SK-N-SH (cell line): ENCODE measurements around the gene TCIRG1. TPM values are rescaled to one million over a fixed set of nuclear protein-coding genes. Genes with fewer than 3 reads are reported as not detected.

ENCODE experiments used
- CTCF ChIA-PET: fragments of 300-600, 350-600 bp; formaldehyde crosslinking; extraction: SDS; loops from one replicate; lab custom pipeline; 2021; lab: Yijun Ruan, JAX
- POLR2A ChIA-PET: fragments of 350-600 bp; sonication (Branson Sonifier 250); formaldehyde crosslinking; extraction: SDS; loops from one replicate; lab custom pipeline; 2020; ENCODE audit warnings: antibody characterized with exemption, inconsistent platforms; lab: Yijun Ruan, JAX
- DNase-seq: peaks from one replicate; pipeline ENCODE4 v3.0.0; 2012
- H2AFZ ChIP-seq: fragments of 200-600 bp; sonication (generic); 2 replicates; pipeline ENCODE4 v1.8.1; 2016; ENCODE audit warnings: antibody characterized with exemption, mild to moderate bottlenecking, low read depth
- H3F3A ChIP-seq: fragments of 200-600 bp; sonication (generic); replicated peaks from 2 replicates; pipeline ENCODE3; 2016; ENCODE audit warnings: antibody characterized with exemption, mild to moderate bottlenecking; ENCODE audit not compliant: insufficient read depth
- H3K27ac ChIP-seq, 2 experiments: fragments of 200-500 bp in 1 of 2; fragments of 200-600 bp in 1 of 2; sonication (Bioruptor generic) in 1 of 2; sonication (generic), shearing (Covaris generic) in 1 of 2; 2 replicates each; pipeline versions ENCODE4 v1.5.1 to v1.6.1; 2014 to 2016; ENCODE audit warnings: low read depth in 2 of 2, inconsistent platforms in 1 of 2, low read length in 1 of 2, mild to moderate bottlenecking in 1 of 2, mixed read lengths in 1 of 2
- H3K27me3 ChIP-seq: fragments of 200-600 bp; sonication (generic), shearing (Covaris generic); 2 replicates; pipeline ENCODE4 v1.6.1; 2016; ENCODE audit warnings: mixed run types; ENCODE audit not compliant: insufficient read depth
- H3K36me3 ChIP-seq, 2 experiments: fragments of 200-500 bp in 1 of 2; fragments of 200-600 bp in 1 of 2; sonication (Bioruptor generic) in 1 of 2; sonication (generic) in 1 of 2; replicated peaks in 1 of 2; 2 replicates each; pipeline versions ENCODE3 to v1.5.1; 2014 to 2016; ENCODE audit warnings: low read length in 1 of 2, mild to moderate bottlenecking in 1 of 2; ENCODE audit not compliant: insufficient read depth in 2 of 2, control insufficient read depth in 1 of 2
- H3K4me1 ChIP-seq, 2 experiments: fragments of 200-500 bp in 1 of 2; fragments of 200-600 bp in 1 of 2; sonication (Bioruptor generic) in 1 of 2; sonication (generic), shearing (Covaris generic) in 1 of 2; 2 replicates each; pipeline versions ENCODE4 v1.5.1 to v1.6.1; 2014 to 2016; ENCODE audit warnings: low read depth in 1 of 2, low read length in 1 of 2, mixed run types in 1 of 2; ENCODE audit not compliant: insufficient read depth in 2 of 2, control insufficient read depth in 1 of 2
- H3K4me2 ChIP-seq: fragments of 200-600 bp; sonication (generic), shearing (Covaris generic); 2 replicates; pipeline ENCODE4 v1.6.1; 2017; ENCODE audit warnings: mixed run types
- H3K4me3 ChIP-seq, 2 experiments: fragments of 200-500 bp in 1 of 2; fragments of 200-600 bp in 1 of 2; sonication (Bioruptor generic) in 1 of 2; sonication (generic), shearing (Covaris generic) in 1 of 2; 2 replicates each; pipeline versions ENCODE4 v1.5.1 to v1.8.1; 2014 to 2016; ENCODE audit warnings: low read depth in 2 of 2, inconsistent platforms in 1 of 2, low read length in 1 of 2, mild to moderate bottlenecking in 1 of 2, mixed read lengths in 1 of 2, moderate library complexity in 1 of 2
- H3K79me2 ChIP-seq: fragments of 200-600 bp; sonication (generic); 2 replicates; pipeline ENCODE4 v1.8.1; 2017; ENCODE audit warnings: mild to moderate bottlenecking; ENCODE audit not compliant: insufficient read depth
- H3K9ac ChIP-seq: fragments of 200-600 bp; sonication (generic); 2 replicates; pipeline ENCODE4 v1.6.1; 2017; ENCODE audit warnings: mixed run types
- H3K9me2 ChIP-seq: fragments of 200-600 bp; sonication (generic); 2 replicates; pipeline ENCODE4 v1.6.1; 2017; ENCODE audit warnings: mixed run types
- H3K9me3 ChIP-seq: fragments of 200-600 bp; sonication (generic); 2 replicates; pipeline ENCODE4 v1.6.1; 2017; ENCODE audit warnings: mixed run types, mild to moderate bottlenecking, moderate library complexity
- H4K20me1 ChIP-seq: fragments of 200-600 bp; sonication (generic); 2 replicates; pipeline ENCODE4 v1.6.1; 2017; ENCODE audit warnings: mild to moderate bottlenecking, mixed run types; ENCODE audit not compliant: insufficient read depth
- EP300 ChIP-seq, 2 experiments: IDR thresholded peaks; 2 replicates each; pipeline versions ENCODE4 v1.4.0 to v1.6.1; 2012; ENCODE audit warnings: borderline replicate concordance in 1 of 2, low read depth in 1 of 2, low read length in 1 of 2
- MEF2A ChIP-seq: IDR thresholded peaks from 2 replicates; pipeline ENCODE4 v1.4.0; 2012; ENCODE audit warnings: low read depth, borderline replicate concordance
- POLR2AphosphoS5 ChIP-seq: IDR thresholded peaks from 2 replicates; pipeline ENCODE4 v1.6.1; 2012; ENCODE audit warnings: low read depth, low read length
- SIN3A ChIP-seq: IDR thresholded peaks from 2 replicates; pipeline ENCODE4 v1.6.1; 2012; ENCODE audit warnings: low read depth, mild to moderate bottlenecking, low read length, moderate library complexity, borderline replicate concordance
- SMC3 ChIP-seq: IDR thresholded peaks from 2 replicates; pipeline ENCODE4 v1.6.1; 2012; ENCODE audit warnings: low read depth, low read length, improper control_type of control experiment
- TAF1 ChIP-seq: IDR thresholded peaks from 2 replicates; pipeline ENCODE4 v1.6.1; 2012; ENCODE audit warnings: low read depth, mild to moderate bottlenecking, low read length, moderate library complexity, borderline replicate concordance
- WGBS: methylation state at CpG from one replicate; pipeline ENCODE4 v1.1.6; 2017; ENCODE audit warnings: low lambda C conversion rate; 5-methylcytosine and 5-hydroxymethylcytosine counted together
- polyA plus RNA-seq, 3 experiments: library from polyadenylated mRNA; depleted of rRNA; stranded (reverse); fragments of >200 nt; gene quantifications; 2 replicates each; pipeline ENCODE4 v1.2.3, GENCODE V29; 2012
- TF ChIP-seq, protein P1 (sequence below): fragments of 200-600 bp; sonication (generic); IDR thresholded peaks from 2 replicates; pipeline ENCODE4 v1.6.1; 2017; ENCODE audit warnings: antibody characterized with exemption, mild to moderate bottlenecking, moderate library complexity
- TF ChIP-seq, protein P2 (sequence below): fragments of 150-350 bp; IDR thresholded peaks from 2 replicates; pipeline ENCODE4 v1.6.1; 2016; ENCODE audit warnings: mild to moderate bottlenecking, low read depth, low read length
- TF ChIP-seq, protein P3 (sequence below): fragments of 150-350 bp; IDR thresholded peaks from 2 replicates; pipeline ENCODE4 v1.6.1; 2017; ENCODE audit warnings: antibody characterized with exemption, low read length, low read depth, borderline replicate concordance

TCIRG1 gene
- polyA plus RNA-seq, 1 of the 3 experiments (the other 2 are of a cell fraction) = 0.58 TPM

DNA sequence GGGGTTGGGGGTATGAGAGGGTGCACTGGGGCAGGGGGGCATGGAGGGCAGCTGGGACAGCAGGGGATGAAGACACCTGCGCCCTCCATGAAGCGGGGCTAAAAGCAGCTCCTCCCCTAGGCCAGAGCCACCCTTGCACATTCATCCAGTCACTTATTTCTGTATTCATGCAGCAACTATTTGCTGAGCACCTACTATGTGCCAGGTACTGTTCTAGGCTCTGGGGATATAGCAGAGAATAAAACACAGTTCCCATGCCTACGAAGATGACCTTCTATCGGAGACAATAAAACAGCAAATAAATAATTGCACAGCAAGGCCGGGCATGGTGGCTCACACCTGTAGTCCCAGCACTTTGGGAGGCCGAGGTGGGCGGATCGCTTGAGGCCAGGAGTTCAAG lies 23.4 kb upstream of the TCIRG1 start (continued):
- TF ChIP-seq, protein P1, sequence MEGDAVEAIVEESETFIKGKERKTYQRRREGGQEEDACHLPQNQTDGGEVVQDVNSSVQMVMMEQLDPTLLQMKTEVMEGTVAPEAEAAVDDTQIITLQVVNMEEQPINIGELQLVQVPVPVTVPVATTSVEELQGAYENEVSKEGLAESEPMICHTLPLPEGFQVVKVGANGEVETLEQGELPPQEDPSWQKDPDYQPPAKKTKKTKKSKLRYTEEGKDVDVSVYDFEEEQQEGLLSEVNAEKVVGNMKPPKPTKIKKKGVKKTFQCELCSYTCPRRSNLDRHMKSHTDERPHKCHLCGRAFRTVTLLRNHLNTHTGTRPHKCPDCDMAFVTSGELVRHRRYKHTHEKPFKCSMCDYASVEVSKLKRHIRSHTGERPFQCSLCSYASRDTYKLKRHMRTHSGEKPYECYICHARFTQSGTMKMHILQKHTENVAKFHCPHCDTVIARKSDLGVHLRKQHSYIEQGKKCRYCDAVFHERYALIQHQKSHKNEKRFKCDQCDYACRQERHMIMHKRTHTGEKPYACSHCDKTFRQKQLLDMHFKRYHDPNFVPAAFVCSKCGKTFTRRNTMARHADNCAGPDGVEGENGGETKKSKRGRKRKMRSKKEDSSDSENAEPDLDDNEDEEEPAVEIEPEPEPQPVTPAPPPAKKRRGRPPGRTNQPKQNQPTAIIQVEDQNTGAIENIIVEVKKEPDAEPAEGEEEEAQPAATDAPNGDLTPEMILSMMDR = no peak
- TF ChIP-seq, protein P2, sequence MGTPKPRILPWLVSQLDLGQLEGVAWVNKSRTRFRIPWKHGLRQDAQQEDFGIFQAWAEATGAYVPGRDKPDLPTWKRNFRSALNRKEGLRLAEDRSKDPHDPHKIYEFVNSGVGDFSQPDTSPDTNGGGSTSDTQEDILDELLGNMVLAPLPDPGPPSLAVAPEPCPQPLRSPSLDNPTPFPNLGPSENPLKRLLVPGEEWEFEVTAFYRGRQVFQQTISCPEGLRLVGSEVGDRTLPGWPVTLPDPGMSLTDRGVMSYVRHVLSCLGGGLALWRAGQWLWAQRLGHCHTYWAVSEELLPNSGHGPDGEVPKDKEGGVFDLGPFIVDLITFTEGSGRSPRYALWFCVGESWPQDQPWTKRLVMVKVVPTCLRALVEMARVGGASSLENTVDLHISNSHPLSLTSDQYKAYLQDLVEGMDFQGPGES = no peak
- TF ChIP-seq, protein P3, sequence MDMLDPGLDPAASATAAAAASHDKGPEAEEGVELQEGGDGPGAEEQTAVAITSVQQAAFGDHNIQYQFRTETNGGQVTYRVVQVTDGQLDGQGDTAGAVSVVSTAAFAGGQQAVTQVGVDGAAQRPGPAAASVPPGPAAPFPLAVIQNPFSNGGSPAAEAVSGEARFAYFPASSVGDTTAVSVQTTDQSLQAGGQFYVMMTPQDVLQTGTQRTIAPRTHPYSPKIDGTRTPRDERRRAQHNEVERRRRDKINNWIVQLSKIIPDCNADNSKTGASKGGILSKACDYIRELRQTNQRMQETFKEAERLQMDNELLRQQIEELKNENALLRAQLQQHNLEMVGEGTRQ = no peak
- no peak for TF ChIP-seq TAF1
- TF ChIP-seq POLR2AphosphoS5 = no peak
- no peak for TF ChIP-seq SMC3

DNA sequence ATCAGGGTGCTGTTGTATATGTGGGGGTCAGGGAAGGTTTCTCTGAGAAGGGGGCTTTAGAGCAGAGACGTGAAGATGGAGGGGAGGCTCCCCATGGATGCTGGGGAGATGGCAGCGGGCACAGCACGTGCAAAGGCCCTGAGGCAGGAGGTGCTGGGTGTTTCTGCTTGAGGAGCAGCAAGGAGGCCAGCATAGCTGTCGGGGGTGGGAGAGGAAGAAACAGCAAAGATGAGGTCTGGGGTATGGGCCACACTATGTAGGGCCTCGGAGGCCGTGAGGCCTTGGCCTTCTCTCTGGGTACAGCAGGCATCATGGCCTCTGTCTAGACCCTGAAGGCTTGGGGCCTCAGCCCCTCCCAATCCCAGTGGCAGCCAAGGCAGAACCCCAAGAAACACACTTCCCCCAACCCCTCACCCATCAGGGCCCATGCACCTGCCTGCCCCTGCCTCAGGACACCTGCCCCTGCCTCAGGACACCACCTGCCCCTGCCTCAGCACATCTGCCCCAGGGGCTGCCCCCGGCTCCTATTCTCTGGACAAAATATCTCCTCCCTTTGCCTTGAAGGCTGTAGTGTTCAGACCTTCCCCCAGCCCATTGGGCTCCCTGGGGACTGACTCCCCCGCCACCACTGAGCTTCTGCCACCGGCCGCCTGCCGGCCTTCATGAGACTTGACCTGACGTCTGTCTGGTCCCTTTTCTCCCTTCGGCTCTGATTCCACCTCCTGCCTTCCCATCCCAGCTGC lies 22.5 kb upstream of the TCIRG1 start:
- WGBS = 84% methylated on average over 12 of the region's 13 CpGs
- Histone ChIP-seq H3K9me3 (no peaks in the 10 kb centered on the region), H3K27ac (no peak overlapping the region), H3K4me2 (no peak overlapping the region), H3K4me1 (peaks cover 31 to 32% of the 10 kb centered on the region in 2 experiments; a peak in 3 of 4 replicates), H3K9ac (no peak overlapping the region), H3K4me3 (no peak overlapping the region), H4K20me1 (no peaks in the 10 kb centered on the region), H3K79me2 (peaks cover 14% of the 10 kb centered on the region), H3F3A (peaks cover 8% of the 10 kb centered on the region), H3K36me3 (no peaks in the 10 kb centered on the region), H3K27me3 (no peaks in the 10 kb centered on the region), H3K9me2 (no peaks in the 10 kb centered on the region), H2AFZ (no peak overlapping the region)
- DNase-seq = no peak
- ChIA-PET CTCF (interaction anchor here (0.9 kb wide), 1 partner anchor 13 kb away, joined by 3 read pairs; no protein-coding TSS in a partner anchor), POLR2A (no interaction called here)
- TF ChIP-seq EP300 (IDR thresholded peaks at IDR 0.05; ENCODE audit: borderline replicate concordance in 1 of 2, low read depth in 1 of 2, low read length in 1 of 2) = no peak
- no peak for TF ChIP-seq MEF2A
- no peak for TF ChIP-seq SIN3A
